BLaER1 treated with 17β-estradiol and CSF1 and Interleukin-3, amounts not matched to agents 10 nM and 100 nM (cell line): ENCODE results near the gene RSAD2.

Experiments used
- H3K27ac ChIP-seq, 11 experiments: shearing (Covaris generic); formaldehyde crosslinking; 2 replicates each; pipeline ENCODE4 v1.8.1; 2022
- H3K27me3 ChIP-seq, 11 experiments: shearing (Covaris generic); formaldehyde crosslinking; 2 replicates each; pipeline ENCODE4 v1.8.1; 2022
- H3K36me3 ChIP-seq, 11 experiments: shearing (Covaris generic); formaldehyde crosslinking; 2 replicates each; pipeline ENCODE4 v1.8.1; 2022
- H3K4me1 ChIP-seq, 10 experiments: shearing (Covaris generic); formaldehyde crosslinking; 2 replicates each; pipeline ENCODE4 v1.8.1; 2022
- H3K4me2 ChIP-seq, 11 experiments: shearing (Covaris generic); formaldehyde crosslinking; 2 replicates each; pipeline ENCODE4 v1.8.1; 2022
- H3K4me3 ChIP-seq, 10 experiments: shearing (Covaris generic); formaldehyde crosslinking; 2 replicates each; pipeline ENCODE4 v1.8.1; 2022
- H3K9ac ChIP-seq, 11 experiments: shearing (Covaris generic); formaldehyde crosslinking; 2 replicates each; pipeline ENCODE4 v1.8.1; 2022
- H3K9me3 ChIP-seq, 11 experiments: shearing (Covaris generic); formaldehyde crosslinking; replicated peaks in 1 of 11; 2 replicates each; pipeline ENCODE4 v1.8.1; 2022
- H4K20me1 ChIP-seq, 11 experiments: shearing (Covaris generic); formaldehyde crosslinking; 2 replicates each; pipeline ENCODE4 v1.8.1; 2022
- Cebpa-rat ChIP-seq, 11 experiments: shearing (Covaris generic); IDR thresholded peaks; 2 replicates each; pipeline ENCODE4 v1.8.1; 2022

The RSAD2 gene

DNA sequence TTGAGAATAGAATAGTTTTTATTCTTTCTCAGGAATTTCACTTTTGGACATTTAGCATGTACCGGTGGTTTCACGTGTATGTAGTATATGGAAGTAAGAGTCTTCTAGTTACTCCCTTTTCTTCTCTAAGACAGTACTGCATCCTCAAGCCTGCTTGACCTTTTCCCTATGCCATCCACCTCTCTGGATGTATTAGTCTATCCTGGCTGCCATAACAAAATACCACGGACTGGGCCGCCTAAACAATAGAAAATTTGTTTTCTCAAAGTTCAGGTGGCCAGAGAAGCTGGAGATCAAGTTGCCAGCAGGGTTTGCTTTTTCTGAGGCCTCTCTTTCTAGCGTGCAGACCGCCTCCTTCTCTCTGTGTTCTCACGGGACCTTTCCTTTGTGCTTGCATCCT lies 10.6 kb upstream of the RSAD2 start:
- peaks cover 0 to 4% (median 0%) of the 10 kb centered on the region in 11 experiments; a peak in 5 of 22 replicates for H3K36me3 ChIP-seq
- H3K4me2 ChIP-seq = peak overlapping the region in 8 of 11 experiments; percentile 32 to 100 (median 98); a peak in 14 of 22 replicates
- H4K20me1 ChIP-seq = peaks cover 0 to 12% (median 0%) of the 10 kb centered on the region in 11 experiments; a peak in 1 of 22 replicates
- H3K27ac ChIP-seq = no peak overlapping the region
- no peak overlapping the region for H3K9ac ChIP-seq
- H3K9me3 ChIP-seq = peaks cover 0 to under 1% (median 0%) of the 10 kb centered on the region in 11 experiments; a peak in 1 of 22 replicates
- TF ChIP-seq Cebpa-rat (IDR thresholded peaks at IDR 0.05) = no peak
- peaks cover 17 to 42% (median 34%) of the 10 kb centered on the region in 10 experiments for H3K4me1 ChIP-seq
- no peak overlapping the region for H3K4me3 ChIP-seq
- H3K27me3 ChIP-seq = peaks cover 0 to 13% (median 4%) of the 10 kb centered on the region in 11 experiments; a peak in 10 of 22 replicates

DNA sequence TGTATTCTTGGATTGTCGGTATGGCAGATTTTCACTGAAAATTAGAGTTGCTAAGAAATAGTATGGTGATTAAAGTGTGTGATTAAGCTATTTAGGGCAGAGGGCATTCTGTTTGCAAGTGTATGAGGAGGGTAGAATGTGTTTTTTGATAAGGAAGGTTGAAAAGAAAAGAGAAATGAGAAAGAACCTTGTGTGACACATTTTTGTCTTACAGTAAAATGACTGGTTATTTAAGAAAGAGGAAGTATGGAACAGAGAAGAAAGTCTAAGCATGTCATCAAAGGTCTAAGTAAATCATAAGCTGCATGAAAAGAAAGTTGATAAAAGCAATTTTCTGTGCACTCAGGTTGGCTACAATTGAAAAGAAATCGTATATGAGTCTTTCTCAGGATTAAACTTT lies 5.2 kb upstream of the RSAD2 start:
- Histone ChIP-seq H3K27me3 (no peaks in the 10 kb centered on the region), H4K20me1 (no peaks in the 10 kb centered on the region), H3K27ac (no peak overlapping the region; a peak in 1 of 22 replicates), H3K4me3 (no peak overlapping the region), H3K9me3 (peaks cover 0 to 17% (median 6%) of the 10 kb centered on the region in 11 experiments; a peak in 15 of 22 replicates), H3K4me2 (peak overlapping the region in 5 of 11 experiments; percentile 32 to 59 (median 37); a peak in 10 of 22 replicates), H3K9ac (no peak overlapping the region), H3K4me1 (peaks cover 7 to 23% (median 17%) of the 10 kb centered on the region in 10 experiments), H3K36me3 (no peaks in the 10 kb centered on the region)
- no peak for TF ChIP-seq Cebpa-rat (IDR thresholded peaks at IDR 0.05)

DNA sequence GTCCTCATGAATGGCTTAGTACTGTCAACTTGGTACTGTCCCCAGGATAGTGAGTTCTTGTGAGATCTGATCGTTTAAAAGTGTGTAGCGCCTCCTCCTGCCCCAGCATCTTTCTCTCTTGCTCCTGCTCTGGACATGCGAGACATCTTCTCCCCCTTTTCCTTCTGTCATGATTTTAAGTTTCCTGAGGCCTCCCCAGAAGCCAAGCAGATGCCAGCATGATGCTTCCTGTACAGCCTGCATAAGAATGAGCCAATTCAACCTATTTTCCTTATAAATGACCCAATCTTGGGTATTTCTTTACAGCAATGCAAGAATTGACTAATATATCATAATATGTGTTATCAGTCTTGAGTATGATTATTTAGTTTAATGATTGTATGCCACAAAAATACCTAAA lies 3.5 kb upstream of the RSAD2 start:
- Histone ChIP-seq H3K4me1 (peaks cover 14 to 31% (median 26%) of the 10 kb centered on the region in 10 experiments), H3K4me3 (no peak overlapping the region), H3K27ac (no peak overlapping the region), H3K4me2 (no peak overlapping the region), H4K20me1 (no peaks in the 10 kb centered on the region; a peak in 1 of 22 replicates), H3K27me3 (no peaks in the 10 kb centered on the region), H3K36me3 (no peaks in the 10 kb centered on the region), H3K9me3 (peaks cover 0 to 17% (median 6%) of the 10 kb centered on the region in 11 experiments; a peak in 15 of 22 replicates), H3K9ac (no peak overlapping the region)
- TF ChIP-seq Cebpa-rat (IDR thresholded peaks at IDR 0.05) = no peak

DNA sequence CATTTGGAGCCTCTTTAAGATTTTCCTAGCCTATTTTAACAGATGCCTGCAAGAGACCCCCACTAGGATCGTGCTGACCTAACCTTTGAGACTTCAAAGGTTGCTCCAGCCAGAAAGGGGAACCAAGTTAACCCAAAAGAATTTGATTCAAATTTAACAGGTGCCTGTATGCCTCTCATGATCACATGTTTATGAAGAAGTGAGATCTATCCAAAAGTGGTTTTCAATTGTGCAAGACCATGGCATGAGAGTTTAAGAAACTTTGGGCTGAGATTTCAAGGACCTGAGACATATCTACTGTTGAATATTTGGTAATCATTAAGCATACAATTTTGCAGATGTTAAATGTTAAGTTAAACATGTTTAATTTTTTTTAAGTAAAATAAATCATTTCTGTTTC lies 1.3 kb upstream of the RSAD2 start:
- no peak overlapping the region for H3K27ac ChIP-seq
- H3K4me3 ChIP-seq = no peak overlapping the region
- peaks cover 14 to 41% (median 28%) of the 10 kb centered on the region in 10 experiments for H3K4me1 ChIP-seq
- H3K4me2 ChIP-seq = no peak overlapping the region
- peaks cover 0 to 17% (median 6%) of the 10 kb centered on the region in 11 experiments; a peak in 14 of 22 replicates for H3K9me3 ChIP-seq
- H3K9ac ChIP-seq = no peak overlapping the region
- H4K20me1 ChIP-seq = no peaks in the 10 kb centered on the region; a peak in 1 of 22 replicates
- no peaks in the 10 kb centered on the region for H3K27me3 ChIP-seq
- no peaks in the 10 kb centered on the region for H3K36me3 ChIP-seq
- no peak for TF ChIP-seq Cebpa-rat (IDR thresholded peaks at IDR 0.05)

DNA sequence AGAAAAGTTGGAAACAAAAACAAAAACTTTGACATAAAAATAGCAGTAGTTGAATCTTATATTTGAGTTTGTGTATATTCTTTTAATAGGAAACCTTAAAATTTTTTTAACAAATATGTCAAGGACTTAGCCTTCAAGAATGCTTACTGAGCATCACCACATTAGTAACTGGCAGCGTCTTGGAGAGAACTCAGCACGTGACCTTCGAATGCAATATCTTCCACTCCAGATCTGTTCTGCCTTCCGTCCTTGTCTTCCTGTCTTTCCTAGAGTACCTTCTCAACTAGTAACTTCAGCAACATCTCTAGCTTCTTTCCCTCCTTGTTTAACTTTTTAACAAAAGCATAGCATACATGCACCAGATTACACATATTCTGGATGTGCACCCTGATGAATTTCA lies 972 bp downstream of the RSAD2 start:
- Histone ChIP-seq H3K4me3 (no peak overlapping the region), H3K27ac (no peak overlapping the region)
- TF ChIP-seq Cebpa-rat (IDR thresholded peaks at IDR 0.05) = no peak

DNA sequence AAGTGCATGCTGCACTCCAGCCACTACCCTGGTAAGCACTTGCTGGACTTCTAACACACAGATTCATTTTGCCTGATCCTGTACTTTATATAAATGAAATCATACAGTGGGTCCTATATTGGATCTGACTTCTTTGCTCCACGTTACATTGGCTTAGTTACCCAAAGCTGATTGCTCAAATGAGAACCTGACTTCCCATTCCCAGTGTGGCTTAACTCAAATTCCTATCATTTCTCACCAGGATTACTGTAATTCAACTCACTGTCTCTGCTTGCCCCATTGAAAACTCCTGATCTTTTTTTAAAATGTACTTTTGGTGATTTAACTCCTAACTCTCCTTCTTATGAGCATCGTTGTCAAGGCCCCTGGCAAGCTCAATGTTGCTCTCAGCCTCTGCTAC lies 1.4 kb downstream of the RSAD2 start:
- TF ChIP-seq Cebpa-rat (IDR thresholded peaks at IDR 0.05) = no peak
- Histone ChIP-seq H3K9ac (no peak overlapping the region), H3K4me2 (peak overlapping the region in 1 of 11 experiments; percentile 16; a peak in 2 of 22 replicates), H3K27ac (no peak overlapping the region), H3K27me3 (no peaks in the 10 kb centered on the region), H3K9me3 (peaks cover 0 to 14% (median 3%) of the 10 kb centered on the region in 11 experiments; a peak in 14 of 22 replicates), H3K4me3 (no peak overlapping the region), H3K36me3 (no peaks in the 10 kb centered on the region), H4K20me1 (no peaks in the 10 kb centered on the region; a peak in 1 of 22 replicates), H3K4me1 (peaks cover 13 to 34% (median 24%) of the 10 kb centered on the region in 10 experiments)

More for the DNA sequence above, 972 bp downstream of the RSAD2 start:
- peaks cover 0 to 17% (median 6%) of the 10 kb centered on the region in 11 experiments; a peak in 14 of 22 replicates for H3K9me3 ChIP-seq
- H3K9ac ChIP-seq = no peak overlapping the region
- H3K27me3 ChIP-seq = no peaks in the 10 kb centered on the region
- H3K36me3 ChIP-seq = no peaks in the 10 kb centered on the region
- H3K4me1 ChIP-seq = peaks cover 13 to 34% (median 21%) of the 10 kb centered on the region in 10 experiments
- peak overlapping the region in 2 of 11 experiments; percentile 16 to 91; a peak in 2 of 22 replicates for H3K4me2 ChIP-seq
- no peaks in the 10 kb centered on the region; a peak in 1 of 22 replicates for H4K20me1 ChIP-seq

DNA sequence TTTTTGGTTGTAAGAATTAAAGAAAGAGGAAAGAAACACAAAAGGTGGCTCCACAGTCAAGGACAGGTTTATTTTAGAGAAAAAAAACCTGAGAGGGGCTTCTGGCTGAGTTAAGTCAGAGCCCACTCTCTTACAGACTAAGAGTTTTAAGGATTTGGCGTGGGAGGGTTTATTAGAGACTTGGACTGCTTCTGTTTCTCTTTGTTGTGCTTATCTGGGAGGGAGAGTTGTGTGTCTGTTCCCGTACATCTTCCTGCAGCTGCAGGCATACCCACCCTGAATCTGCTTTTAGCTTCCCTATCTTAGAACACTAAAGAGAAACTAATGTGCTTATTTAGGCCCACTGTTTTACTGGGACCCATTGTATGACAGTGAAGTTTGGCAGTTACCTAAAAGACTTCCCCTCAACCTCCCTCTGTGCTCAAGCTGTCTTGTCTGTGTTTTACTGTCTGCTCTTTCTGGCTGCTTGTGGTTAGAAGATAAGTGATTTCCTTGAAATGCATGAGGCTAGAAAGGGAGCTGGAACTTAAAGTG lies 2.7 kb downstream of the RSAD2 start:
- H3K27ac ChIP-seq = peak overlapping the region in 1 of 11 experiments; percentile 33; a peak in 1 of 22 replicates
- peak overlapping the region in 6 of 11 experiments; percentile 1 to 49 (median 12); a peak in 9 of 22 replicates for H3K4me2 ChIP-seq
- no peak for TF ChIP-seq Cebpa-rat (IDR thresholded peaks at IDR 0.05)
- no peaks in the 10 kb centered on the region for H3K27me3 ChIP-seq
- H3K9me3 ChIP-seq = peaks cover 0 to 4% (median 0%) of the 10 kb centered on the region in 11 experiments; a peak in 2 of 22 replicates
- no peak overlapping the region for H3K9ac ChIP-seq
- H3K4me3 ChIP-seq = no peak overlapping the region
- no peaks in the 10 kb centered on the region for H3K36me3 ChIP-seq
- no peaks in the 10 kb centered on the region; a peak in 1 of 22 replicates for H4K20me1 ChIP-seq
- peaks cover 13 to 34% (median 24%) of the 10 kb centered on the region in 10 experiments for H3K4me1 ChIP-seq

DNA sequence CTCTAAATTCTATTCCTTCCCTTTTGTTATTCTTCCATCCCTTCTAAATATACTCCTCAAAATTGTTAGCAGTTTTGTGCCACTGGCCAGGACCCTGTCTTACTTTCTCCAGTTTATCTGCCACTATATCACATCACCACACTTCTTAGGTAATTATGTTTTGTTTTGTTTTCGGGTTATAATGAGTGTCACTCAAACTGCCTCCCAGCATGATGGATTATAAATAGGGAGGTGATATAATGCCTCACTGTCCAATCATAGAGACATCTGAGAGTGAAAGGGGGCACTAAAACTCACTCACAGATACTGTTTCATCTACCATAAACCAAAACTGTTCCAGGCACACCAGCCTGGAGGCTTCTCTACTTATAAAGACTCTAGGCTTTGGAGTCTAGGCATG lies 3.5 kb downstream of the RSAD2 start:
- Histone ChIP-seq H3K27ac (no peak overlapping the region), H3K4me1 (peaks cover 13 to 34% (median 24%) of the 10 kb centered on the region in 10 experiments), H3K9me3 (no peaks in the 10 kb centered on the region), H3K4me2 (peak overlapping the region in 2 of 11 experiments; percentile 2 to 13; a peak in 2 of 22 replicates), H3K36me3 (no peaks in the 10 kb centered on the region), H3K4me3 (no peak overlapping the region), H3K9ac (no peak overlapping the region), H4K20me1 (no peaks in the 10 kb centered on the region; a peak in 1 of 22 replicates), H3K27me3 (no peaks in the 10 kb centered on the region)
- TF ChIP-seq Cebpa-rat (IDR thresholded peaks at IDR 0.05) = no peak

DNA sequence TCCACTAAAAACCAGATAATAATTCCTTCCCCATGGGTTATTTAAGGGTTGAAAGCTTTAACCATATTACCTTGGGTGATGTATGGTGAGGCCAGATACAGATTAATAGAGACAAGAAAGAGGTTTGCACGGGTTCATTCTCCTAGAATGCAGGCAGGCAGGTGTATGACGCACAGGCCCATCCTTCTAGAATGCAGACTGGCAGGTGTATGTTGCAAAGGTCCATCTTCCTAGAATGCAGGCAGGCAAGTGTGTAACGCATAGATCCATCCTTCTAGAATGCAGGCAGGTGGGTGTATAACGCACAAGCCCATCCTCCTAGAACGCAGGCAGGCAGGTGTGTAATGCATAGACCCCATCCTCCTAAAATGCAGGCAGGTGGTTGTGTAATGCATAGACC lies 3.9 kb downstream of the RSAD2 start:
- Histone ChIP-seq H3K4me3 (no peak overlapping the region), H3K4me1 (peaks cover 13 to 34% (median 24%) of the 10 kb centered on the region in 10 experiments), H3K9me3 (no peaks in the 10 kb centered on the region), H3K9ac (no peak overlapping the region), H3K36me3 (no peaks in the 10 kb centered on the region), H3K4me2 (0 out of 22 replicates have a peak overlapping the region, but pooled peaks of 1 of the 11 experiments have one; percentile 2), H3K27me3 (no peaks in the 10 kb centered on the region), H3K27ac (no peak overlapping the region), H4K20me1 (no peaks in the 10 kb centered on the region; a peak in 1 of 22 replicates)
- TF ChIP-seq Cebpa-rat (IDR thresholded peaks at IDR 0.05) = no peak
